HG03039 (cell line): Measurements from ENCODE around the gene MYLK.
A peak's percentile ranks its signal among the peaks of the same experiment; 100 is the strongest.
"Not testable (repeated sequence)": the region's sequence is repeated elsewhere in the genome, so short reads cannot be mapped to it uniquely, and the experiment has no call there.

Experiments used
- ATAC-seq: cut with Tn5 transposase; IDR thresholded peaks from one replicate; pipeline ENCODE4 v1.9.1; 2021; ENCODE audit warnings: mild to moderate bottlenecking, moderate library complexity; ENCODE audit not compliant: unreplicated experiment

The MYLK gene

GRCh38 chr3:123884203-123884831, at the start of gene MYLK:
Gene MYLK (minus strand): TSS chr3:123884332. CDS start chr3:123793841, 90,491 bp downstream.
- peak; percentile 48 for ATAC-seq

- no peak for ATAC-seq
Observed at GRCh38 chr3:123930445-123930844, 46.3 kb upstream of the MYLK start.

- ATAC-seq, result no peak
Observed at GRCh38 chr3:123929325-123929724, 45.2 kb upstream of the MYLK start.

GRCh38 chr3:123926396-123926795, 42.3 kb upstream of the MYLK start:
- no peak for ATAC-seq

GRCh38 chr3:123920868-123921267, 36.7 kb upstream of the MYLK start:
- ATAC-seq, result no peak

- no peak for ATAC-seq
Observed at GRCh38 chr3:123920383-123920782, 36.3 kb upstream of the MYLK start.

- ATAC-seq, result no peak
Observed at GRCh38 chr3:123919353-123919752, 35.2 kb upstream of the MYLK start.

GRCh38 chr3:123914829-123915228, 30.7 kb upstream of the MYLK start:
- no peak for ATAC-seq

- no peak for ATAC-seq
Observed at GRCh38 chr3:123909785-123910184, 25.7 kb upstream of the MYLK start.

- ATAC-seq, result no peak
Observed at GRCh38 chr3:123907720-123908119, 23.6 kb upstream of the MYLK start.

- no peak for ATAC-seq
Observed at GRCh38 chr3:123899300-123899865, 15.3 kb upstream of the MYLK start.

- no peak for ATAC-seq
Observed at GRCh38 chr3:123893012-123893411, 8.9 kb upstream of the MYLK start.

- ATAC-seq, result no peak
Observed at GRCh38 chr3:123892195-123892594, 8.1 kb upstream of the MYLK start.

- ATAC-seq, result not testable (repeated sequence)
Observed at GRCh38 chr3:123890991-123891390, 6.9 kb upstream of the MYLK start.

- not testable (repeated sequence) for ATAC-seq
Observed at GRCh38 chr3:123890162-123890561, 6.0 kb upstream of the MYLK start.

- ATAC-seq, result no peak
Observed at GRCh38 chr3:123884993-123885392, 861 bp upstream of the MYLK start.

GRCh38 chr3:123883701-123884202, 380 bp downstream of the MYLK start:
- ATAC-seq, result no peak

- no peak for ATAC-seq
Observed at GRCh38 chr3:123883111-123883510, 1.0 kb downstream of the MYLK start.

- ATAC-seq, result no peak
Observed at GRCh38 chr3:123881771-123882170, 2.4 kb downstream of the MYLK start.

- no peak for ATAC-seq
Observed at GRCh38 chr3:123880998-123881561, 3.1 kb downstream of the MYLK start.

GRCh38 chr3:123878807-123879206, 5.3 kb downstream of the MYLK start:
- no peak for ATAC-seq

GRCh38 chr3:123877965-123878364, 6.2 kb downstream of the MYLK start:
- ATAC-seq, result no peak
